ENCODE results near the gene TNXB. TPM values are rescaled to one million over a fixed set of nuclear protein-coding genes. Genes with fewer than 3 reads are reported as not detected.

Gene TNXB
- total RNA-seq, 1 experiment from 2014 or later = 1.8 TPM

DNA sequence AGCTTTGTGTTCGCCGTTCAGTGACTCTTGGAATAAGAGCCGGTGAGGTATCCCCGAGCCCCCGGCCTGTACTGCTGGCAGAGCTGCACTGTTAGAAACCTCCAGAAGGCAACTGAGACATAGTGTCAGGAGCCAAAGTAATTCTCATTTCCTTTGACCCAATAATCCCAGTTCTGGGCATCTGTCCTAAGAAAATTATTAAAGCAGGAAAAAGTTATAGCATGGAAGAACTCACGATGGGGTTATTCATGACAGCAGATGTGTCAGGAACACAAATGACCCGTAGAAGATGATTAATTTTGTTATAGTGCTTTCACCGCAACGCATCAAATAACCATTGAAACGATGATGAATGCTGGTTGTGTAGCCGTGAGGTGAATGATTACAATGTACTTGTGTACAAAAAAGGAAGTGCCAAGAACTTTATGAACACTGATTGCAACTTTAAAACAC, 50.6 kb downstream of the TNXB start:
- intact Hi-C loops (cut with micrococcal nuclease; ENCODE audit: unreplicated experiment) = no loop called here
- POLR2A ChIA-PET = no interaction called here
- no TSS peak for BruUV-seq (replicated peaks)

DNA sequence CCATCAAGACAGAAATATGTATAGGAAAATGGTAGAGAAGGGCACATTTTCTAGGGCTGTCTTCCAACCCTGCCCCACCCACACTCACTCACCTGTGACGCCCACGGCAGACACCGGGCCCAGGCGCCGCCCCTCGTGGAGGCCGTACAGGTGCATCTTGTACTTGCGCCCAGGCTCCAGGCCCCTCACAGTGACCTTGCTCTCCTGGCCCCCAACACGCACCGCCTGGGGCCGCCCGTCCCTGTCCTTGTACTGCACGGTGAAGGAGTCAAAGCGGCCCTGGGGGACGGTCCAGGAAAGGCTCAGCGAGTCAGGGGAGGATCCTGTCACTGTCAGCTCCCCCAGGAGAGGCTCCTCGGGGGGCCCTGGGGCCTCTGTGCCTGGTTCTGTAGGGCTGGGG, 51.2 kb downstream of the TNXB start:
- TF ChIP-seq TCF7L2 (IDR thresholded peaks at IDR 0.05; ENCODE audit: low read depth, low read length) (no peak), POLR2AphosphoS5 (IDR thresholded peaks at IDR 0.05; ENCODE audit: low read depth, low read length) (no peak), SIN3A (IDR thresholded peaks at IDR 0.05; ENCODE audit: borderline replicate concordance, insufficient read depth, low read depth, low read length) (no peak)
- TF ChIP-seq, protein P1, sequence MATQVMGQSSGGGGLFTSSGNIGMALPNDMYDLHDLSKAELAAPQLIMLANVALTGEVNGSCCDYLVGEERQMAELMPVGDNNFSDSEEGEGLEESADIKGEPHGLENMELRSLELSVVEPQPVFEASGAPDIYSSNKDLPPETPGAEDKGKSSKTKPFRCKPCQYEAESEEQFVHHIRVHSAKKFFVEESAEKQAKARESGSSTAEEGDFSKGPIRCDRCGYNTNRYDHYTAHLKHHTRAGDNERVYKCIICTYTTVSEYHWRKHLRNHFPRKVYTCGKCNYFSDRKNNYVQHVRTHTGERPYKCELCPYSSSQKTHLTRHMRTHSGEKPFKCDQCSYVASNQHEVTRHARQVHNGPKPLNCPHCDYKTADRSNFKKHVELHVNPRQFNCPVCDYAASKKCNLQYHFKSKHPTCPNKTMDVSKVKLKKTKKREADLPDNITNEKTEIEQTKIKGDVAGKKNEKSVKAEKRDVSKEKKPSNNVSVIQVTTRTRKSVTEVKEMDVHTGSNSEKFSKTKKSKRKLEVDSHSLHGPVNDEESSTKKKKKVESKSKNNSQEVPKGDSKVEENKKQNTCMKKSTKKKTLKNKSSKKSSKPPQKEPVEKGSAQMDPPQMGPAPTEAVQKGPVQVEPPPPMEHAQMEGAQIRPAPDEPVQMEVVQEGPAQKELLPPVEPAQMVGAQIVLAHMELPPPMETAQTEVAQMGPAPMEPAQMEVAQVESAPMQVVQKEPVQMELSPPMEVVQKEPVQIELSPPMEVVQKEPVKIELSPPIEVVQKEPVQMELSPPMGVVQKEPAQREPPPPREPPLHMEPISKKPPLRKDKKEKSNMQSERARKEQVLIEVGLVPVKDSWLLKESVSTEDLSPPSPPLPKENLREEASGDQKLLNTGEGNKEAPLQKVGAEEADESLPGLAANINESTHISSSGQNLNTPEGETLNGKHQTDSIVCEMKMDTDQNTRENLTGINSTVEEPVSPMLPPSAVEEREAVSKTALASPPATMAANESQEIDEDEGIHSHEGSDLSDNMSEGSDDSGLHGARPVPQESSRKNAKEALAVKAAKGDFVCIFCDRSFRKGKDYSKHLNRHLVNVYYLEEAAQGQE (IDR thresholded peaks at IDR 0.05; ENCODE audit: insufficient read depth in 1 of 2, low read depth in 2 of 2, low read length in 1 of 2) = no peak
- TF ChIP-seq, protein P2, sequence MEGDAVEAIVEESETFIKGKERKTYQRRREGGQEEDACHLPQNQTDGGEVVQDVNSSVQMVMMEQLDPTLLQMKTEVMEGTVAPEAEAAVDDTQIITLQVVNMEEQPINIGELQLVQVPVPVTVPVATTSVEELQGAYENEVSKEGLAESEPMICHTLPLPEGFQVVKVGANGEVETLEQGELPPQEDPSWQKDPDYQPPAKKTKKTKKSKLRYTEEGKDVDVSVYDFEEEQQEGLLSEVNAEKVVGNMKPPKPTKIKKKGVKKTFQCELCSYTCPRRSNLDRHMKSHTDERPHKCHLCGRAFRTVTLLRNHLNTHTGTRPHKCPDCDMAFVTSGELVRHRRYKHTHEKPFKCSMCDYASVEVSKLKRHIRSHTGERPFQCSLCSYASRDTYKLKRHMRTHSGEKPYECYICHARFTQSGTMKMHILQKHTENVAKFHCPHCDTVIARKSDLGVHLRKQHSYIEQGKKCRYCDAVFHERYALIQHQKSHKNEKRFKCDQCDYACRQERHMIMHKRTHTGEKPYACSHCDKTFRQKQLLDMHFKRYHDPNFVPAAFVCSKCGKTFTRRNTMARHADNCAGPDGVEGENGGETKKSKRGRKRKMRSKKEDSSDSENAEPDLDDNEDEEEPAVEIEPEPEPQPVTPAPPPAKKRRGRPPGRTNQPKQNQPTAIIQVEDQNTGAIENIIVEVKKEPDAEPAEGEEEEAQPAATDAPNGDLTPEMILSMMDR (IDR thresholded peaks at IDR 0.05) = no peak
- DNase-seq (ENCODE audit: low read depth, low spot score) = no peak
- no TSS peak for BruUV-seq (replicated peaks)
- ChIA-PET CTCF (interaction anchor here (0.5 kb wide), 1 partner anchor 10 kb away, joined by 3 read pairs; no protein-coding TSS in a partner anchor), POLR2A (no interaction called here)
- Histone ChIP-seq H3K9me3 (ENCODE audit: control insufficient read depth, insufficient read depth, low read depth, low read length) (no peaks in the 10 kb centered on the region), H3K27me3 (ENCODE audit: control insufficient read depth, insufficient read depth, low read length) (no peaks in the 10 kb centered on the region), H3K27ac (ENCODE audit: low read length) (no peak overlapping the region), H3K4me3 (ENCODE audit: low read depth in 2 of 2, low read length in 2 of 2) (no peak overlapping the region), H3K4me1 (ENCODE audit: control insufficient read depth, insufficient read depth, low read length) (no peaks in the 10 kb centered on the region), H3K36me3 (ENCODE audit: control insufficient read depth, insufficient read depth, low read length) (no peaks in the 10 kb centered on the region)
- intact Hi-C loops (cut with micrococcal nuclease; ENCODE audit: unreplicated experiment) (no loop called here), in situ Hi-C loops (cut with HindIII; ENCODE audit: low pct_unique_long_range_greater_than_20kb, low sequenced_read_pairs) (no loop called here)
- no peak for ATAC-seq

More for the DNA sequence above, 50.6 kb downstream of the TNXB start:
- CTCF ChIA-PET = no interaction called here
- no peaks in the 10 kb centered on the region for H3K36me3 ChIP-seq (ENCODE audit: control insufficient read depth, insufficient read depth, low read length)
- H3K27ac ChIP-seq (ENCODE audit: low read length) = no peak overlapping the region
- TF ChIP-seq SIN3A (IDR thresholded peaks at IDR 0.05; ENCODE audit: borderline replicate concordance, insufficient read depth, low read depth, low read length) (no peak), POLR2AphosphoS5 (IDR thresholded peaks at IDR 0.05; ENCODE audit: low read depth, low read length) (no peak), TCF7L2 (IDR thresholded peaks at IDR 0.05; ENCODE audit: low read depth, low read length) (no peak)
- TF ChIP-seq, protein P2 (IDR thresholded peaks at IDR 0.05) = no peak
- no peaks in the 10 kb centered on the region for H3K9me3 ChIP-seq (ENCODE audit: control insufficient read depth, insufficient read depth, low read depth, low read length)
- in situ Hi-C loops (cut with HindIII; ENCODE audit: low pct_unique_long_range_greater_than_20kb, low sequenced_read_pairs) = no loop called here
- no peak for DNase-seq (ENCODE audit: low read depth, low spot score)
- H3K27me3 ChIP-seq (ENCODE audit: control insufficient read depth, insufficient read depth, low read length) = no peaks in the 10 kb centered on the region
- H3K4me1 ChIP-seq (ENCODE audit: control insufficient read depth, insufficient read depth, low read length) = no peaks in the 10 kb centered on the region
- ATAC-seq = no peak
- no peak overlapping the region for H3K4me3 ChIP-seq (ENCODE audit: low read depth in 2 of 2, low read length in 2 of 2)
